ENCODE data around the gene TRMT10B.

The TRMT10B gene

GRCh38 chr9:37740631-37741328 lies 12.8 kb upstream of the TRMT10B start:
- Histone ChIP-seq H3K79me1 (ENCODE audit: low read depth, low read length) (no peaks in the 10 kb centered on the region), H3K4me2 (ENCODE audit: insufficient read depth, low read length, poor library complexity, severe bottlenecking) (no peak overlapping the region), H3K27me3 (ENCODE audit: control insufficient read depth in 3 of 3, insufficient read depth in 3 of 3, low read depth in 1 of 3, low read length in 3 of 3) (peaks cover 0 to 12% (median 0%) of the 10 kb centered on the region in 3 experiments), H2AFZ (ENCODE audit: low read length) (peak overlapping the region; percentile 79), H2BK120ac (ENCODE audit: low read depth, low read length) (peak overlapping the region; percentile 61), H3K27ac (replicated peaks; ENCODE audit: low read length) (no peak overlapping the region), H2AK5ac (ENCODE audit: low read depth, low read length) (peak overlapping the region; percentile 72), H2BK15ac (ENCODE audit: low read length) (peak overlapping the region; percentile 53), H4K8ac (ENCODE audit: low read depth, low read length) (no peak overlapping the region), H2BK5ac (ENCODE audit: low read length) (peak overlapping the region; percentile 16), H3K23ac (ENCODE audit: low read depth, low read length, poor library complexity) (peak overlapping the region; percentile 1), H3K4me1 (ENCODE audit: control insufficient read depth in 2 of 2, insufficient read depth in 1 of 2, low read depth in 1 of 2, low read length in 2 of 2) (peaks cover 0 to 11% of the 10 kb centered on the region in 2 donors), H3K36me3 (replicated peaks in 1 of 2; ENCODE audit: control insufficient read depth in 2 of 2, insufficient read depth in 2 of 2, low read length in 2 of 2) (no peaks in the 10 kb centered on the region), H3K4ac (ENCODE audit: low read length) (no peak overlapping the region), H3K9me3 (replicated peaks in 1 of 2; ENCODE audit: control insufficient read depth in 2 of 2, insufficient read depth in 1 of 2, low read depth in 1 of 2, low read length in 2 of 2) (no peaks in the 10 kb centered on the region), H3K9ac (ENCODE audit: low read depth, low read length, poor library complexity) (no peak overlapping the region), H2BK12ac (ENCODE audit: low read length) (no peak overlapping the region), H4K91ac (ENCODE audit: low read depth, low read length, poor library complexity) (no peak overlapping the region), H3K14ac (ENCODE audit: low read length) (no peak overlapping the region), H3K18ac (ENCODE audit: low read length) (peak overlapping the region; percentile 11), H3K4me3 (ENCODE audit: low read length in 2 of 2) (no peak overlapping the region)
- WGBS, 2 donors (ENCODE audit: extremely low coverage in 2 of 2, insufficient read length in 2 of 2, insufficient replicate concordance in 1 of 2), result no CpG with 5 or more reads among the region's 15 CpGs
- no peak for DNase-seq (ENCODE audit: low spot score)

DNA sequence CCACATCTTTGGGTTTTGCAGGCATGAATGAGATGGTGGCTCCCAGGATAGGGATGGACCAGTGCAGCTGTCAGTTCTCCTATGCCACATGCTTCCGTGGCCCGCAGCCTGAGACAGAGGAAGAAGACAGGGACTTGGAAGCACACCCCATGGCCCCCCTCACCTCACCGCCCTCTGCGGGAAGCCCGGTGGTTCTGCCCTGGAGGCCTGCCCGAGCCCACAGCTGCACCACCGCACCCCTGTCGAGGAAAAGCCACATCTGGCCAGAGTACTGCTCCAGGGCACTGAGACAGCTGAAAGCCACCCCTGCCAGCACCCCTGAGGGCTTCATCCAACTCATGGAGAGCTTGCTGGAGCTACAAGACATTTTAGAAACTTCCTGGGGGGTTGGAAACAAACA lies 7.6 kb upstream of the TRMT10B start:
- Histone ChIP-seq H2BK120ac (ENCODE audit: low read depth, low read length) (no peak overlapping the region), H4K91ac (ENCODE audit: low read depth, low read length, poor library complexity) (no peak overlapping the region), H2BK5ac (ENCODE audit: low read length) (no peak overlapping the region), H3K4ac (ENCODE audit: low read length) (no peak overlapping the region), H2AK5ac (ENCODE audit: low read depth, low read length) (no peak overlapping the region), H2BK12ac (ENCODE audit: low read length) (no peak overlapping the region), H3K23ac (ENCODE audit: low read depth, low read length, poor library complexity) (peak overlapping the region; percentile 31), H3K4me2 (ENCODE audit: insufficient read depth, low read length, poor library complexity, severe bottlenecking) (no peak overlapping the region), H3K9me3 (replicated peaks in 1 of 2; ENCODE audit: control insufficient read depth in 2 of 2, insufficient read depth in 1 of 2, low read depth in 1 of 2, low read length in 2 of 2) (no peaks in the 10 kb centered on the region), H3K27ac (replicated peaks; ENCODE audit: low read length) (no peak overlapping the region), H3K27me3 (ENCODE audit: control insufficient read depth in 3 of 3, insufficient read depth in 3 of 3, low read depth in 1 of 3, low read length in 3 of 3) (peaks cover 0 to 9% (median 0%) of the 10 kb centered on the region in 3 experiments), H2BK15ac (ENCODE audit: low read length) (no peak overlapping the region), H3K4me3 (ENCODE audit: low read length in 2 of 2) (no peak overlapping the region), H3K4me1 (ENCODE audit: control insufficient read depth in 2 of 2, insufficient read depth in 1 of 2, low read depth in 1 of 2, low read length in 2 of 2) (peaks cover 0 to 7% of the 10 kb centered on the region in 2 donors), H3K36me3 (replicated peaks in 1 of 2; ENCODE audit: control insufficient read depth in 2 of 2, insufficient read depth in 2 of 2, low read length in 2 of 2) (no peaks in the 10 kb centered on the region), H2AFZ (ENCODE audit: low read length) (no peak overlapping the region), H3K14ac (ENCODE audit: low read length) (no peak overlapping the region), H3K18ac (ENCODE audit: low read length) (no peak overlapping the region), H3K79me1 (ENCODE audit: low read depth, low read length) (no peaks in the 10 kb centered on the region), H3K9ac (ENCODE audit: low read depth, low read length, poor library complexity) (no peak overlapping the region), H4K8ac (ENCODE audit: low read depth, low read length) (no peak overlapping the region)
- no peak for DNase-seq (ENCODE audit: low spot score)
- WGBS, 2 donors (ENCODE audit: extremely low coverage in 2 of 2, insufficient read length in 2 of 2, insufficient replicate concordance in 1 of 2), result no CpG with 5 or more reads among the region's 8 CpGs

GRCh38 chr9:37746448-37747270 lies 6.9 kb upstream of the TRMT10B start:
- Histone ChIP-seq H4K91ac (ENCODE audit: low read depth, low read length, poor library complexity) (no peak overlapping the region), H3K9me3 (replicated peaks in 1 of 2; ENCODE audit: control insufficient read depth in 2 of 2, insufficient read depth in 1 of 2, low read depth in 1 of 2, low read length in 2 of 2) (no peaks in the 10 kb centered on the region), H3K4me2 (ENCODE audit: insufficient read depth, low read length, poor library complexity, severe bottlenecking) (no peak overlapping the region), H3K4ac (ENCODE audit: low read length) (no peak overlapping the region), H2BK15ac (ENCODE audit: low read length) (no peak overlapping the region), H3K9ac (ENCODE audit: low read depth, low read length, poor library complexity) (no peak overlapping the region), H3K23ac (ENCODE audit: low read depth, low read length, poor library complexity) (no peak overlapping the region), H2BK12ac (ENCODE audit: low read length) (peak overlapping the region; percentile 59), H2AK5ac (ENCODE audit: low read depth, low read length) (no peak overlapping the region), H3K4me3 (ENCODE audit: low read length in 2 of 2) (no peak overlapping the region), H3K79me1 (ENCODE audit: low read depth, low read length) (no peaks in the 10 kb centered on the region), H2AFZ (ENCODE audit: low read length) (peak overlapping the region; percentile 66), H3K4me1 (ENCODE audit: control insufficient read depth in 2 of 2, insufficient read depth in 1 of 2, low read depth in 1 of 2, low read length in 2 of 2) (peaks cover 0 to 1% of the 10 kb centered on the region in 2 donors), H2BK120ac (ENCODE audit: low read depth, low read length) (no peak overlapping the region), H4K8ac (ENCODE audit: low read depth, low read length) (no peak overlapping the region), H3K27me3 (ENCODE audit: control insufficient read depth in 3 of 3, insufficient read depth in 3 of 3, low read depth in 1 of 3, low read length in 3 of 3) (peaks cover 0 to 9% (median 0%) of the 10 kb centered on the region in 3 experiments), H3K14ac (ENCODE audit: low read length) (no peak overlapping the region), H3K27ac (replicated peaks; ENCODE audit: low read length) (no peak overlapping the region), H2BK5ac (ENCODE audit: low read length) (no peak overlapping the region), H3K18ac (ENCODE audit: low read length) (peak overlapping the region; percentile 33), H3K36me3 (replicated peaks in 1 of 2; ENCODE audit: control insufficient read depth in 2 of 2, insufficient read depth in 2 of 2, low read length in 2 of 2) (no peaks in the 10 kb centered on the region)
- no peak for DNase-seq (ENCODE audit: low spot score)
- no CpG with 5 or more reads among the region's 24 CpGs for WGBS, 2 donors (ENCODE audit: extremely low coverage in 2 of 2, insufficient read length in 2 of 2, insufficient replicate concordance in 1 of 2)

GRCh38 chr9:37747271-37747753 lies 6.3 kb upstream of the TRMT10B start:
- Histone ChIP-seq H3K4me2 (ENCODE audit: insufficient read depth, low read length, poor library complexity, severe bottlenecking) (no peak overlapping the region), H3K27me3 (ENCODE audit: control insufficient read depth in 3 of 3, insufficient read depth in 3 of 3, low read depth in 1 of 3, low read length in 3 of 3) (peaks cover 0 to 9% (median 0%) of the 10 kb centered on the region in 3 experiments), H3K23ac (ENCODE audit: low read depth, low read length, poor library complexity) (no peak overlapping the region), H3K14ac (ENCODE audit: low read length) (no peak overlapping the region), H3K4me3 (ENCODE audit: low read length in 2 of 2) (no peak overlapping the region), H3K4me1 (ENCODE audit: control insufficient read depth in 2 of 2, insufficient read depth in 1 of 2, low read depth in 1 of 2, low read length in 2 of 2) (no peaks in the 10 kb centered on the region), H2AK5ac (ENCODE audit: low read depth, low read length) (no peak overlapping the region), H3K4ac (ENCODE audit: low read length) (no peak overlapping the region), H3K9ac (ENCODE audit: low read depth, low read length, poor library complexity) (no peak overlapping the region), H2BK120ac (ENCODE audit: low read depth, low read length) (no peak overlapping the region), H4K8ac (ENCODE audit: low read depth, low read length) (no peak overlapping the region), H3K18ac (ENCODE audit: low read length) (no peak overlapping the region), H2AFZ (ENCODE audit: low read length) (peak overlapping the region; percentile 66), H3K79me1 (ENCODE audit: low read depth, low read length) (no peaks in the 10 kb centered on the region), H3K9me3 (replicated peaks in 1 of 2; ENCODE audit: control insufficient read depth in 2 of 2, insufficient read depth in 1 of 2, low read depth in 1 of 2, low read length in 2 of 2) (no peaks in the 10 kb centered on the region), H2BK12ac (ENCODE audit: low read length) (no peak overlapping the region), H3K27ac (replicated peaks; ENCODE audit: low read length) (no peak overlapping the region), H4K91ac (ENCODE audit: low read depth, low read length, poor library complexity) (no peak overlapping the region), H3K36me3 (replicated peaks in 1 of 2; ENCODE audit: control insufficient read depth in 2 of 2, insufficient read depth in 2 of 2, low read length in 2 of 2) (no peaks in the 10 kb centered on the region), H2BK15ac (ENCODE audit: low read length) (no peak overlapping the region), H2BK5ac (ENCODE audit: low read length) (no peak overlapping the region)
- no CpG with 5 or more reads among the region's 3 CpGs for WGBS, 2 donors (ENCODE audit: extremely low coverage in 2 of 2, insufficient read length in 2 of 2, insufficient replicate concordance in 1 of 2)
- peak; percentile 45 for DNase-seq (ENCODE audit: low spot score)

Measured in neuronal stem cell (in vitro differentiated cells).